OCI-LY1 (cell line): Measurements from ENCODE around the gene RAPGEF1.

Experiments
- EZH2 ChIP-seq: fragments of 200-600 bp; sonication (generic), shearing (Covaris generic); IDR thresholded peaks from 2 replicates; pipeline ENCODE4 v1.8.0; 2017; ENCODE audit warnings: borderline replicate concordance, mixed run types, mild to moderate bottlenecking, antibody characterized with exemption, low read length, moderate library complexity, mixed read lengths
- TF ChIP-seq, protein P1 (sequence below): fragments of 200-600 bp; sonication (generic), shearing (Covaris generic); IDR thresholded peaks from 2 replicates; pipeline ENCODE4 v1.5.1; 2017; ENCODE audit warnings: mild to moderate bottlenecking, antibody characterized with exemption, low read length, moderate library complexity, mixed read lengths

DNA sequence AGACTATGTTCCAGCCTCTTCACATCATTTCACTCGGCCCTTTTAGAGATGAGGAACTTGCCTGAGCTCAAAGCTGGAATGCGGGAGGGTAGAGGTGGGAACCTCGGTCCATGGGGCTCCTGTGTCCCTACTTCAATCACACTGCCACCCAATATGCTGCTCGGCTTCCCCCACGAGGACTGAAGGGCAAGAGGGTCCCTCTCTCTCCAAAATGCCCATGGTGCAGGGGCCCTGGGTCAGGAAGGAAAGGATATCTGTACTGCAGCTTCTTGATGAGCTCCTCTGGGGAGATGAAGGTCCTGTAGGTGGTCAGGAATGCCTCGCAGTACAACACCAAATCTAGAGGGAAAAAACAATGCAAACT, 148.0 kb downstream of the RAPGEF1 start:
- no peak for TF ChIP-seq EZH2
- TF ChIP-seq, protein P1, sequence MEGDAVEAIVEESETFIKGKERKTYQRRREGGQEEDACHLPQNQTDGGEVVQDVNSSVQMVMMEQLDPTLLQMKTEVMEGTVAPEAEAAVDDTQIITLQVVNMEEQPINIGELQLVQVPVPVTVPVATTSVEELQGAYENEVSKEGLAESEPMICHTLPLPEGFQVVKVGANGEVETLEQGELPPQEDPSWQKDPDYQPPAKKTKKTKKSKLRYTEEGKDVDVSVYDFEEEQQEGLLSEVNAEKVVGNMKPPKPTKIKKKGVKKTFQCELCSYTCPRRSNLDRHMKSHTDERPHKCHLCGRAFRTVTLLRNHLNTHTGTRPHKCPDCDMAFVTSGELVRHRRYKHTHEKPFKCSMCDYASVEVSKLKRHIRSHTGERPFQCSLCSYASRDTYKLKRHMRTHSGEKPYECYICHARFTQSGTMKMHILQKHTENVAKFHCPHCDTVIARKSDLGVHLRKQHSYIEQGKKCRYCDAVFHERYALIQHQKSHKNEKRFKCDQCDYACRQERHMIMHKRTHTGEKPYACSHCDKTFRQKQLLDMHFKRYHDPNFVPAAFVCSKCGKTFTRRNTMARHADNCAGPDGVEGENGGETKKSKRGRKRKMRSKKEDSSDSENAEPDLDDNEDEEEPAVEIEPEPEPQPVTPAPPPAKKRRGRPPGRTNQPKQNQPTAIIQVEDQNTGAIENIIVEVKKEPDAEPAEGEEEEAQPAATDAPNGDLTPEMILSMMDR: no peak
